Epithelial cell of proximal tubule (primary cell): ENCODE measurements around the gene CTDSPL. TPM values are rescaled to one million over a fixed set of nuclear protein-coding genes. Genes with fewer than 3 reads are reported as not detected.

Experiments
- DNase-seq: peaks from one replicate; pipeline ENCODE4 v3.0.0-alpha.2; 2011; ENCODE audit warnings: low read depth
- H3K4me3 ChIP-seq: 2 replicates; pipeline ENCODE4 v1.5.1; 2011; ENCODE audit warnings: low read depth, mild to moderate bottlenecking, low read length
- CTCF ChIP-seq: conservative IDR thresholded peaks from 2 replicates; pipeline ENCODE4 v1.5.1; 2012; ENCODE audit warnings: low read depth, mild to moderate bottlenecking, low read length
- total RNA-seq: library from RNA; depleted of rRNA; stranded (reverse); fragments of >200 nt; gene quantifications from 2 replicates; pipeline ENCODE4 v1.2.3, GENCODE V29; 2015

The CTDSPL gene
- total RNA-seq, 1 donor from 2014 or later = 25.5 TPM

GRCh38 chr3:37899101-37899707 is 37.5 kb downstream of the CTDSPL start:
- H3K4me3 ChIP-seq = no peak overlapping the region
- TF ChIP-seq CTCF = no peak
- no peak for DNase-seq

- no peak for DNase-seq
- no peak overlapping the region for H3K4me3 ChIP-seq
- no peak for TF ChIP-seq CTCF
Measured at GRCh38 chr3:37899711-37900306, 38.1 kb downstream of the CTDSPL start.

- no peak overlapping the region for H3K4me3 ChIP-seq
- TF ChIP-seq CTCF = no peak
- no peak for DNase-seq
Measured at GRCh38 chr3:37901721-37902120, 40.0 kb downstream of the CTDSPL start.

DNA sequence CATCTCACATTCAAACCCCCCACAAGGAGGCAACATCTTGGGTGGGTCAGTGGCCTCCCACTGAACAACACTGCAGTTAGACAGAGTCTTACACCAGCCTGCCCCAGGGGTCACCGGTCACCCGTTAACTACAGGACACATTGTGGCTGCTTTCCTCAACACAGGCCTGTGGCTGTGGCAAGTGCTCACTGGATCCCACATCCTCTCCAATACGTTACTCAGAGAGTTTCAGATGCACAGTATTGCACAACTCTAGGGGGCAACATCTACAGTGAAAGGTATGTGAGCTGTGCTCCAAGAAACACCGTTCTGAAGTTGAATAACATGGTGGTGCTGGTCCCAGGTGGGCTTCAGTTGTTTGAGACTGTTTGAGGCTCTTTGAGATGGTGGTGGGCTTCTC is 41.0 kb downstream of the CTDSPL start:
- TF ChIP-seq CTCF = no peak
- DNase-seq = no peak
- no peak overlapping the region for H3K4me3 ChIP-seq

- no peak for DNase-seq
- no peak overlapping the region for H3K4me3 ChIP-seq
- no peak for TF ChIP-seq CTCF
Measured at GRCh38 chr3:37903320-37903719, 41.6 kb downstream of the CTDSPL start.

GRCh38 chr3:37903734-37904133 is 42.1 kb downstream of the CTDSPL start:
- TF ChIP-seq CTCF = no peak
- DNase-seq = no peak
- H3K4me3 ChIP-seq = no peak overlapping the region

- TF ChIP-seq CTCF = no peak
- no peak for DNase-seq
- no peak overlapping the region for H3K4me3 ChIP-seq
Measured at GRCh38 chr3:37904601-37905000, 42.9 kb downstream of the CTDSPL start.
